HG03064 (cell line): Measurements from ENCODE around the gene INTS11.

Experiments used
- ATAC-seq: cut with Tn5 transposase; IDR thresholded peaks from one replicate; pipeline ENCODE4 v1.9.1; 2021; ENCODE audit warnings: low read depth; ENCODE audit not compliant: unreplicated experiment

INTS11 gene

DNA sequence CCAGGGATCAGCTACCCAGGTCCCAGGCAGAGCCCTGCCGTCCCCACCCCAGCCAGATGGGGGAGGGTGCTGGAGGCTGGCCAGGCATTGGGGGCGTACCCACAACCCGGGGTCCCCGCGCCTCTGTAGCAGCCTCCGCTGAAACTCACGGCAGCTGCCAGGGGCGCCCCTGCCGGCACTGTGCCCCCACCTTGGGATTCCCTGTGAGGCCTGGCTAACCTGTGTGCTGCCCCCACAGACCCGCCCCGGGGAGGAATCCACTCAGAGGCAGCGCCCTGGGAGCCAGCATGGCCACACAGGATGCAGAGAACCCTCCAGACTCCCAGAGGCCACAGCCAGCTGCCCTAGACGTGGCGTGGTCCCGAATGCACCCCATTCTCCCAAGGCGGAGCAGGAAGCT is 20.9 kb upstream of the INTS11 start:
- ATAC-seq = no peak

DNA sequence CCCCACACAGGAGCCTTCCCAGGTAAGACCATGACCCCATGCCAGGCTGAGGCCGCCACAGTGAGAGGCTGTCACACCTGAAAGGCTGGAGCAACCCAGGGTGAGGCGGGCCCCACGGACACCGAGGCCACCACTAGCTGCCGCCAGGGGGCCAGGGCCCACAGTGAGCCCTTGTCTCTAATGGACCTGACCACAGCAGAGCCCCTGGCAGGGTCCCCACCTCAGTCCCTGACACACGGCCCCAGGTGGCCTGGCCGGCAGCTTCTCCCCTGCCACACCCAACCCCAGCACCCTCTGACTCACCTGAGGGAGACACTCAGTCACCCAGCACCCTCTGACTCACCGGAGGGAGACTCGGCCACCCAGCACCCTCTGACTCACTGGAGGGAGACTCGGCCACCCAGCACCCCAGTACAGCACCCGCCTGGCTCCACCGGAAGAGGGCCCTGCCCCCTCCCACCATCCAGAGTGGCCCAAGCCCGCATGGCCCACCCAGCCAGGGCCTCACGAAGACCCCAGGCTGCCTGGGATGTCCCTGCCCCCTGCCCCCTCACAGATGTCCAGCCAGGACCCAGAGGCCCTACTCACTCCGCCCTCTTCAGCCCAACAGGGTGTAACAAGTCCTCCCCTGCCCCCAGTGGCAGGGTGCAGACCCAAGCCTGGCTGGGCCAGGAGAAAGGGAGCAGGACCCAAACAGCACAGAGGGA is 20.3 kb upstream of the INTS11 start:
- ATAC-seq = no peak

DNA sequence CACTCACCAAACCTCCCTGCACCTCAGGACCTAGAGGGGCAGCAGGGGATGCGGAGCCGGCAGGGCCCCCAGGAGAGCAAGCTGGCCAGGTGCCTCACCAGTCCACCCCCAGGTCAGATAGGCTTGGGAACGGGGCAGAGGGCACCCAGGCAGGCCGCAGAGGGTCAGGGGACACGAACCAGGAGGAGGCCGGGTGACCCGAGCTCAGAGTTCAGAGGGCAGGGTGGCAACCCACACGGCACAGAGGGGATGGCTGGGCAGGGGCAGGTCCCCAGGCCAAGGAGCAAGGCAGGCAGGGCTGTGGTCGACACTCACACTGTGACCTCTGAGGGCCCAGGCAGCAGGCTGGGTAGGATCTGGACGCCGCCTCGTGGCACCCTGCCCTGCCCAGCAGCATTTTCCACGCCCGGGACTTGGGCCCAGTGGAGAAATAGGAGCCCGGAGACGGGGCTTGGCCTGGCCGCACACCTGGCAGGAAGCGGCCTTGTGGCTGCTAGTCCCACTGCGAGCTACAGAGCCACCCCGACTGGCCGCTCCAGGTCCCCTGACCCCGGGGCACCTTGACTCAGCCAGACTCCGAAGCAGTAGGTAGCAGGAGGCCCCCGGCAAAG is 19.5 kb upstream of the INTS11 start:
- no peak for ATAC-seq

DNA sequence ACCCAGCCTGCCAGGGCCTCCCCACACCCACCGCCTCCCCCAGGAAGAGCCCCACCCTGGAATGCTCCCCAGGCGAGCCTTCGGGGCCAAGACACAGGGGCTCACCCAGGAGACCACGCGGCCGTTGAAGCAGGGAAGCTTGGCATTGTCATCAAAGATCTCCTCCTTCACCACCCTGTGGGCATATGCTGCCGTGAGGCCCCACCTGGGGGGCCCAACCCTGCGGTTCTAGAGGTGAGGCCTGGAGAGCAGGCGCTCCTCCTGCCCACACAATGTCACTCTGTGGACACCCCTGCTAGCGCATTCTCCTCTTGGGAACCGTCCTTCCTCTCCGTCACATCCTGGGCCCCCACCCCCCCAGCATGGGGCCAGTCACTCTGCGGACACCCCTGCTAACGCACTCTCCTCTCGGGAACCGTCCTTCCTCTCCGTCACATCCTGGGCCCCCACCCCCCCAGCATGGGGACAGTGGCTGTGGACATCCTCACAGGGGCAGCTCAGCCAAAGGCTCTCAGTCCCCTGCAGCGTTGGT is 18.2 kb upstream of the INTS11 start:
- no peak for ATAC-seq

DNA sequence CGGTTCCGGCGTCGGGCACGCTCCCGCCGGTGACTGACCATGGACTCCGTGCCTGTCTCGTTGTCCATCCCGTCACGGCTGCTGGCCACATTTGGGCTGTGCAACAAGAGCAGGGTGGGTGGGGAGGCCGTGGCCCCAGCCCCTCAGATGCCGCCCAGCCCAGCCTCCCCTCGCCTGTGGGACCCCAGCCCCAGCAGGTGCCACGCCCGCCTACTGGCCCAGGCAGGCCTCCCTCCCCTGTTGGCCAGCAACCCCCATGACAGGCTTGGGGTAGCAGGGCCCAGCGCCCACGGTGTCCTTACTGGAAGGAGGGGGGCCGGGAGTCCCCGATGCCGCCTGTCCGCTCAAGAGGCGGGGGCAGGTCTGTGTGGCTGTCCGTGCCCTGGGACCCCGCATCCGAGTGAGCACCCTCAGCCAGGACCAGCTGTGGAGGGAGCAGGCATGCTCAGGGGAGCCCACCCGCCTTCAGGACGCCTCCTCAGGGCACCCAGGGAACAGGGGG is 17.7 kb upstream of the INTS11 start:
- no peak for ATAC-seq

DNA sequence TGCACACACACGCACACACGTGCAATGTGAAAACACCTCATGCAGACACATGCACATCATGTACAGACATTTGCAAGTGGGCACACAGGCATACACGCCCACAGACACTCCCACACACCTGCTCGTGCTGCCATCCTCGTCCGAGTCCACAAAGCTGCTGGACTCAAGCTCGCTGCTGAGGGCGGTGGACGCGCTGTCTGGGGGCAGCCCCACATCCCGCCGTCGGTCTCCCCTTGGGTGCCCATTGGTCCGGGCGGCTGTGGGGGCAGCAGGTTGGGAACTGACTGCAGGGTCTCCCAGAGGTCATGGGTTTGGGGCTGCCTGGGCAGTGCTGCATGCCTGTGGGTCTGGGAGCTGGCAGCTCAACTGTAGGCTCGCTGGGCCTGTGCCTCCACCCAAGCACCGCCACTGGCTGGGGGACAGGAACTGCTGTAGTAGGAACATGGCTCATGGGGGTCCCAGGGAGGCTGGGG is 17.1 kb upstream of the INTS11 start:
- no peak for ATAC-seq

DNA sequence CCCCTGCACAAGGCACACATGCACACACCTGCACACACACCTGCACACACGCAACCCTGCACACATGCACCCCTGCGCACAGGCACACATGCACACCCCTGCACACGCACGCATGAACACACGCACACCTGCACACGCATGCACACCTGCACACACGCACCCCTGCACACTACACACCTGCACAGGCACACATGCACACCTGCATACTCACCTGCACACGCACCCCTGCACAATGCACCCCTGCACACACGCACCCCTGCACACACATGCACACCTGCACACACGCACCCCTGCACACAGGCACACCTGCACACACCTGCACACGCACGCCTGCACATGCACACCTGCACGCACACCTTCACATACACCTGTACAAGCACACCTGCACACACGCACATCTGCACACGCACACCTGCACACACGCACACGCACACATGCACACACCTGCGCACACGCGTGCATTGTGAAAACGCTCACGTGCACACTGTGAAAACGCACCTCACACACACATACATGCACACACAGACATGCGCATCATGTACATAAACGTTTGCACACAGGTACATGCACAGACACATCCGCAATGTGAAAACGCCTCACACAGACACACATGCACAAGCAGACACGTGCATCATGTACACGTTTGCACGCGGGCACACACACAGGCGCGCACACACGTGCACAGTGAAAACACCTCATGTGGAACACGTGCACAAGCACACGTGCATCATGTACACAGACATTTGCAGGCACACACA is 16.5 kb upstream of the INTS11 start:
- no peak for ATAC-seq

DNA sequence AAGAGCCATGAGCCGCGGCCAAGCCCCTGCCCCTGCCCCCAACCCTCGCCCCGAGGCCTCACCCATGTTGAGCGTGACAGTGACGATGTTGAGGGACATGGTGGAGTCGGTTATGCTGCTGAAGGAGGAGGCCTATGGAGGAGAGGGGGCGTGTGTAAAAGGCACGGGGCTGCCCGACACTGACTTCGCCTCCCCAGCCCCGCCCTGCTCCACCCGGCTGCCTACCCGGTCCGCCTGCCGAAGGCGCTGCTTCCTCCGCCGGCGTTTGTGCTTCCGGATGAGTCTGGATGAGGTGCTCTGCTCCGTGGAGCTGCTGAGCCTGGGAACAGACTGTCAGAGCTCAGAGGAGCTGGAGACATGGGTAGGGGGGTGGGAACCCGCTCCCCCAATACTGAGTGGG is 15.7 kb upstream of the INTS11 start:
- no peak for ATAC-seq

DNA sequence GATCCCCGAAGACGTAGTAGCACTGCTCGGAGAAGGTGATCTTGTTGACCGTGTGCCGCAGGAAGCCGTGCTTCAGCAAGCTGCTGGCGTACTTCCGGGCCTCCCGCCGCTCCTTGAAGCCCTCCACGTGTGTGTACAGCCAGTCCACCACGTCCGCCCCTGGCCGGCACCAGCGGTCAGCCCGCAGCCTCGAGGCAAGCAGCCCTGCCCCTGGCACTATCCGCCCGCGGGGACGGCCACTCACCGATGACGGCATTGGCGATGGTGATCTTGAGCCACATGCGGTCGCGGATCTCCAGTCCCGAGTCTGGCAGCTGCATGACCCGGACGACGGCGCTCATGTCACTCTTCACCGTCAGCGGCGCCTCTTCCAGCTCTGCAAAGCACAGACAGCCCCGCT is 13.8 kb upstream of the INTS11 start:
- ATAC-seq = no peak

DNA sequence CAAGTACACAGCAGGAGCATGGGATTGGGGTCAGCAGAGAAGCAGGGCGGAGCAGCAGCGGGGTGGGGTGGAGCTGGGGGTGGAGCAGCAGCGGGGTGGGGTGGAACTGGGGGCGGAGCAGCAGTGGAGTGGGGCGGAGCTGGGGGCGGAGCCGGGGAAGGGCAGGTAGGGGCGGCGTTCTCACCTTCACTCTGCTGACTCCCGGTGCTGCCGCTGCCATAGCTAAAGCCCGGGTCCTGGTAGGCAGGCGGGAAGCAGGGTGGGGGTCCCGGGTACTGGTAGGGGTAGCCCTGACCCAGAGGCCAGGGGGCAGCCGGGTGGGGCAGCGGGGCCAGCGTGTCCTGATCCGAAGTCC is 13.3 kb upstream of the INTS11 start:
- no peak for ATAC-seq

DNA sequence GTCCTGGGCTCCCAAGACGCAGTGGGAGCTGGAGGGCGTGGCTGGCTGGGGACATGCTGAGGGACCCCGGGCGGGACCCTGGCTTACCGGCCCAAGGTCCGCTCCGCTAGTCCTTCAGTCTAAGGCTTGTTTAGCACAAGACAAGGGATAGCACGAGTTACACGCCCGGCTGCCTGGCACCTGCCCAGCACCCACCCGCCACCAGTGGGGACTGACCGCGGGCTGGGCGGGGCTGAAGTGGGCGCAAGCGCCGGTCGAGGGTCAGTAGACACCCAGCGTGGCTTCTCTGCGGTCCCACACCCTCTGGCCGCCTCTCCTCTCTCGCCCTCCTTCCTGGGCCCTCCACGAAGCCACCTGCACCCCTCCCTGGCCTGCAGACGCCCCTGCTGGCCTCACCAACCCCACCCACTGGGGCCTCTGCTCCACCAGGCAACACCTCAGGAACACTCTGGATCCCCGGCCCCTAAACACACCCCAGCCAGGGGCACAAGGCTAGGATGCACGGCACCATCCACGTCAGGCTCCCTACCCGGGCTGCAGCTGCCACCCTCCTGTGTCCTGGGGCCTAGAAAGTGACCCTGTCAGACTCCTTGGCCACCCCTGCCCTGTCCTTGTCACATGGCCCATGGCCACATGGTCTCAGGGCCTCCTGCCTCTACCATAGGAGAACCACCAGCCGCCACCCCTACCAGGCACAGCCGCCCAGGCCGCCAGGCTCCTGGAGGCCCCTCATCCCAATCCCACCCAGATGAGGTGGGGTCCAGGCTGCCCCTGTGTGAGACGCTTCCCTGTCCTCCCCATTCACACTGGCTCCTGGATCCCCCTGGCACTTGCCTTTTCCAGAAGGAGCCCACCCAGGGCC is 12.7 kb upstream of the INTS11 start:
- ATAC-seq = no peak

DNA sequence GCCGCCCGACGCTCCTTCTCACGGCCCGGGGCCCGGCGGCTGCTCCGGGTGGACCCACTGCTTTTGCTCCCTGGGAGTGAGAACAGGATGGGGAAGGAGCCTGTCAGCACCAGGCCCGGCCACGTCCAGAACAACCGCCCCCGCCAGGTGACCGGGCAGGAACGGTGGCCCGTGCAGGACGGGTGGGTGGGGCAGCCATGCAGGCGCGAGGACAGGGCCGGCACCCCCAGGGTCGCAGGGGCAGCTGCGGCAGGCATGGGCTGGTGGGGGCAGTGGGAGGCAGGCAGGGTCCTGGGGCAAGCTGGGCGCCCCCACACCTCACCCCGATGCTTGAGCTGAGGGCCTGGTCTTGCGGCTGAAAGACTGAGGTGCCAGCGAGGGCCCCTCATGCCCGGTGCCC is 12.0 kb upstream of the INTS11 start:
- no peak for ATAC-seq

DNA sequence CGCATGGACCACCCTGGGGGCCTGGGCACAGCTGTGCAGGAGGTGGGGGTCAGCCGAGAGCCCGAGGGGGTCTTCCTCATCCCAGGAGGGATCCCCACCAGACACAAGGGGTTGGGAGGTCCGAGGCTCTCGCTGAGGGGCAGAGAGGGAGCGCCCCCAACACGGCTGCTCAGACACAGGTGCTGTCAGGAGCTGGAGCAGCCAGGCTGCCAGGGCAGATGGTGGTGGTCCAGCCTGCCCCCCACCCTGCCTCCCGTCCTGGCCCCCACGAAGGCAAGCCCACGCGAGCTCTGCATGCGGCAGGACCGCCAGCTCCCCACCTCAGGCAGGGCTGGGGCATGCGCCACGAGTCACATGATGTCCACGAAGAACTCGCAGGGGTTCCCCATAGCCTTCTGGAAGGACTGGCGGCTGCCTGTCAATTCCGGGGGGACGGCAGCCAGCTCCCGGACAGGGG is 11.4 kb upstream of the INTS11 start:
- no peak for ATAC-seq

DNA sequence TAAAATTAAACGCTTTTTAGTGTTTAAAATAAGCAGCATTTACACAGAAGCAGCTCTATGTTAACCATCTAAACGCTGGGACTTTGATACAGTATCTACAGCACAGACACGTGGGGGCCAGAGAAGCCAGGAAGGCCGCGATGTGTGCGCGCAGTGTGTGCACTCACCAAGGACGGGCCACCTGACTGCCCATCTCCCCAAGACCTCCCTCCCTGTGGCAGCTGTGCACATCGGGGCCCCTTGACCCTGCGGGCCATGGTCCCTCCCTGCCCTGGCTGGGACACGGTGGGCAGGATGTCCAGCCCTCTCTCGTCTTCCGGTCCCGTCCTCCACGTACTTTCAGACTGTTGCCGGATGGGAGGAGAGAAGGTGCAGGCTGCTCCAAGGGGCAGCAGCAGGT is 10.8 kb upstream of the INTS11 start:
- ATAC-seq = no peak

DNA sequence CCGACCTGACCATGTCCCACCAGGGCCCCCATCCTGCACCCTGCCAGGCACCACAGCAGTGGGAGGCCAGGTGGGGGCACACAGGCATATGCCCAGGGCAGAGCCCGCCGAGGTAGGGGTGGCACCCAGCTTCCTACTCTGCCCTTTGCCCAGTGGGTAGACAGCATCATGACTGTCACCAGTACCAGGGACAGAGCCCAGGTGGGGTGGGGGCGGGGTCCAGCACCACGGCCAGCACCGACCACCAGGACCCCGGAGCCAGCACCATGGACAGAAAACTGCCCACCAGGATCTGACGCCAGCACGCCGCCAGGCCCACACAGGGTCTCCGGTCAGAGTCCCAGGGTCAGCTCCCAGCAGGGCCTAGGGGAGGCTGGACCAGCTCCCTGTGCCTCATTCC is 10.4 kb upstream of the INTS11 start:
- ATAC-seq = no peak

DNA sequence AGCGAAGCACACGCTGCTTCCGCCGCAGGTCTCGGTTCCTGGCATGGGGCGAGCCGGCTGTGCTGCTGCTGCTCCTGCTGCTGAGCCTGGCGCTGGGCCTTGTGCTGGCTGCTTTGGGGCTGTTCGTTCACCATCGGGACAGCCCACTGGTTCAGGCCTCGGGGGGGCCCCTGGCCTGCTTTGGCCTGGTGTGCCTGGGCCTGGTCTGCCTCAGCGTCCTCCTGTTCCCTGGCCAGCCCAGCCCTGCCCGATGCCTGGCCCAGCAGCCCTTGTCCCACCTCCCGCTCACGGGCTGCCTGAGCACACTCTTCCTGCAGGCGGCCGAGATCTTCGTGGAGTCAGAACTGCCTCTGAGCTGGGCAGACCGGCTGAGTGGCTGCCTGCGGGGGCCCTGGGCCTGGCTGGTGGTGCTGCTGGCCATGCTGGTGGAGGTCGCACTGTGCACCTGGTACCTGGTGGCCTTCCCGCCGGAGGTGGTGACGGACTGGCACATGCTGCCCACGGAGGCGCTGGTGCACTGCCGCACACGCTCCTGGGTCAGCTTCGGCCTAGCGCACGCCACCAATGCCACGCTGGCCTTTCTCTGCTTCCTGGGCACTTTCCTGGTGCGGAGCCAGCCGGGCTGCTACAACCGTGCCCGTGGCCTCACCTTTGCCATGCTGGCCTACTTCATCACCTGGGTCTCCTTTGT is 9.2 kb upstream of the INTS11 start:
- ATAC-seq = no peak

DNA sequence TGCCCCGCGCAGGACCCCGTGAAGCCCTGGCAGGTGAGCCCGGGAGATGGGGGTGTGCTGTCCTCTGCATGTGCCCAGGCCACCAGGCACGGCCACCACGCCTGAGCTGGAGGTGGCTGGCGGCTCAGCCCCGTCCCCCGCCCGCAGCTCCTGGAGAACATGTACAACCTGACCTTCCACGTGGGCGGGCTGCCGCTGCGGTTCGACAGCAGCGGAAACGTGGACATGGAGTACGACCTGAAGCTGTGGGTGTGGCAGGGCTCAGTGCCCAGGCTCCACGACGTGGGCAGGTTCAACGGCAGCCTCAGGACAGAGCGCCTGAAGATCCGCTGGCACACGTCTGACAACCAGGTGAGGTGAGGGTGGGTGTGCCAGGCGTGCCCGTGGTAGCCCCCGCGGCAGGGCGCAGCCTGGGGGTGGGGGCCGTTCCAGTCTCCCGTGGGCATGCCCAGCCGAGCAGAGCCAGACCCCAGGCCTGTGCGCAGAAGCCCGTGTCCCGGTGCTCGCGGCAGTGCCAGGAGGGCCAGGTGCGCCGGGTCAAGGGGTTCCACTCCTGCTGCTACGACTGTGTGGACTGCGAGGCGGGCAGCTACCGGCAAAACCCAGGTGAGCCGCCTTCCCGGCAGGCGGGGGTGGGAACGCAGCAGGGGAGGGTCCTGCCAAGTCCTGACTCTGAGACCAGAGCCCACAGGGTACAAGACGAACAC is 8.5 kb upstream of the INTS11 start:
- no peak for ATAC-seq

DNA sequence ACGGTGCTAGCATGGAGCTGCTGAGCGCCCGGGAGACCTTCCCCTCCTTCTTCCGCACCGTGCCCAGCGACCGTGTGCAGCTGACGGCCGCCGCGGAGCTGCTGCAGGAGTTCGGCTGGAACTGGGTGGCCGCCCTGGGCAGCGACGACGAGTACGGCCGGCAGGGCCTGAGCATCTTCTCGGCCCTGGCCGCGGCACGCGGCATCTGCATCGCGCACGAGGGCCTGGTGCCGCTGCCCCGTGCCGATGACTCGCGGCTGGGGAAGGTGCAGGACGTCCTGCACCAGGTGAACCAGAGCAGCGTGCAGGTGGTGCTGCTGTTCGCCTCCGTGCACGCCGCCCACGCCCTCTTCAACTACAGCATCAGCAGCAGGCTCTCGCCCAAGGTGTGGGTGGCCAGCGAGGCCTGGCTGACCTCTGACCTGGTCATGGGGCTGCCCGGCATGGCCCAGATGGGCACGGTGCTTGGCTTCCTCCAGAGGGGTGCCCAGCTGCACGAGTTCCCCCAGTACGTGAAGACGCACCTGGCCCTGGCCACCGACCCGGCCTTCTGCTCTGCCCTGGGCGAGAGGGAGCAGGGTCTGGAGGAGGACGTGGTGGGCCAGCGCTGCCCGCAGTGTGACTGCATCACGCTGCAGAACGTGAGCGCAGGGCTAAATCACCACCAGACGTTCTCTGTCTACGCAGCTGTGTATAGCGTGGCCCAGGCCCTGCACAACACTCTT is 7.7 kb upstream of the INTS11 start:
- no peak for ATAC-seq
